Fibroblast of villous mesenchyme (primary cell): ENCODE measurements around the gene DNAAF1. TPM values are rescaled to one million over a fixed set of nuclear protein-coding genes. Genes with fewer than 3 reads are reported as not detected.
"Not testable (repeated sequence)": the region's sequence is repeated elsewhere in the genome, so short reads cannot be mapped to it uniquely, and the experiment has no call there.

ENCODE experiments used
- DNase-seq: peaks from one replicate; pipeline ENCODE4 v3.0.0-alpha.2; 2010; ENCODE audit warnings: low read depth
- H3K4me3 ChIP-seq: 2 replicates; pipeline ENCODE4 v1.5.1; 2011; ENCODE audit warnings: low read depth, mild to moderate bottlenecking, low read length
- CTCF ChIP-seq: IDR thresholded peaks from 2 replicates; pipeline ENCODE4 v1.5.1; 2012; ENCODE audit warnings: low read depth, mild to moderate bottlenecking, low read length; ENCODE audit not compliant: insufficient read depth
- total RNA-seq: library from RNA; depleted of rRNA; stranded (reverse); fragments of >200 nt; gene quantifications from 2 replicates; pipeline ENCODE4 v1.2.3, GENCODE V29; 2012

The DNAAF1 gene
- total RNA-seq, 1 donor = not detected

DNA sequence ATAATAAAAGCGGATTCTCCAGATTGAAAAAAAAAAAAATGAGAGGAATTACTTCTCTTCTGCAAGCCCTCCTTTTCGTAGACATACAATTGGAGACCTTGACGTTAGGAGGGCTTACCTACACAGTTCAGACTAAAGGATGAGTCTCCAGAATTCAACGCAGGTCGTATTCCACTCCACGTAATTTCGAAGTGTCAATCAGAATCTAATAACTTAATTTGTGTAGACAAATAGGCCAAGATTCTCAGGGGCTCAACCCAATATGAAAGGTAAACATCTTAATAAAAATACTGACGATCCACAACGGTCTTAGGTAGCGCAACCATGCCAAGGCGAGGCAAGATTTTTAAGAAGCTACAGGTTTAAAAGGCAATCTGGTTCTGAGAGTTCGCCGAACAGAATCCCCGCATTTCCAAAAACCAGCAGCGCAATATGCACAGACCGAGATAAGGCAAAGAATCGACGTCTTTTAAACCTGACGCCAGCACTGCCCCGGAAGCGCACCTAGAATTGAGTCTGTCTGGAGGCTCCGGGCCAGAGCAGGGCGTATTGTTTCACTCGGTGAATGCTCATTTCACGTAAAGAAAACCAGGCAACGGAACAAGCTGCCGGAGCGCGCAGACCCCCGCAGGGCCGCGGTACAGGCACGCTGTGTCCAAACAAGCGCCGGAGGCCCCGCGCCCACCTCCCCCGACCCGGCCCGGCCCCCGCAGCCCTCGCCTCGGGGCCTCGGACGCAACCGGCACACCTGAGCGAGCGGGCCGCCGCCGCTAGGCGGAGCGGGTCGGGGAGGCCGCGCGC lies 29.0 kb upstream of the DNAAF1 start:
- peak; percentile 68 for DNase-seq
- H3K4me3 ChIP-seq = peak overlapping the region; percentile 98
- TF ChIP-seq CTCF = no peak

DNA sequence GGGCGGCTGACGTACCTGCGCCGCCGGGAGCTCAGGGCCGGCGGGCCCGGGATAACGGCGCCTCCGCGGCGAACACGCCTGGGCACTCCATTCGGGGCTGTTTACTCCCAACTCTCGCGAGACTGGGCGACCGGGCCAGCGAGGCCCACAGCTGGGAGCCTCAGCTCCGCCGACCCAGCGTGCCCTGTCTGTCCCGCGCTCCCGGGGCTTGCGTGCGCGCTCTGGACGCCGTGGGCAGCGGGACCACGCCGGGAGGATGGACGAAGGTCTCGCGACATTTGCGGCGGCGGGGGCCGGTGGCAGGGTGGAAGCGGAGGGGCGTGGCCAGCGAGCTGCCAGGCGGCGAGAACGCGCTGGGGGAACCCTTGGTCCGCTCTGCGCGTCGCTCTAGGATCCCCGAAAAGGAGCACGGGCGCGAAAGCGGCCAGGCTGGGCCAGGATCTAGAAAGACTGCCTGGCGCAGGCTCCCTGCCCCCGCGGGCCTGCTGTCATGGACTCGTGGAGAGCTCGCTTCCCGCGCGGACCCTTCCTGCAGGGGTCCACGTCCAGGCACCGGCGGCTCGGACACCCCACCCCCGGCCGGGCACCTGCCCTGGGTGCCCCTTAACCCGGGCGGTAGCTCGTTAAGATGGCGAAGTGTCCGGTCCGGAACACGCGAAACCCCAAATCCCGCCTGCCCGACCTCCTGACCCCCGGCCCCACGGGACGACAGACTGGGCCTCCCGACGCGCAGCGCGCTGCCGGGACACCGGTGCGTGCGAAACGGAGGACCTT lies 28.2 kb upstream of the DNAAF1 start, which contains the start of gene MBTPS1:
TSS of gene MBTPS1 (minus strand) at position 223 of the 774 bp plus-strand sequence. CDS start 15,159 bp downstream, outside the sequence.
- no peak for TF ChIP-seq CTCF
- H3K4me3 ChIP-seq = peak within 1 kb of the TSS; percentile 98
- DNase-seq = peak; percentile 98

DNA sequence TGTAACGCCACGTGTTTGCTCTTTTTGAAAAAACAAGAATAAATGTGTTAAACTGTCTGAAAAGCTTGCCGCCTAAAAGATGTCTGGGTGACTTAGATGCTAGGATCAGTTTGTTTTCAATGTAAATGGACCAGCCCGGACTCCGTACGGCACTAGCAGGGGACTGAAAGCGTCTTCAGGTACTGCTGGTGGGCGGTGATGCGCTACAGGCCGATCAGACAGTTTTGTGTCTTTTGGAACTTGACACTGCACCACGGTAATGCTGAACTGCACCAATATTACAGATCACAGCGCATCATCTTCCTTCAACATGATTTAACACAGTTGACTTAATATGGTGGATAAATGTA lies 27.6 kb upstream of the DNAAF1 start:
- H3K4me3 ChIP-seq = peak overlapping the region; percentile 98
- TF ChIP-seq CTCF = no peak
- DNase-seq = peak; percentile 51

- DNase-seq, H3K4me3 ChIP-seq: not testable (repeated sequence)
These were observed 26.8 kb upstream of the DNAAF1 start for GRCh38 chr16:84118315-84118714.

DNA sequence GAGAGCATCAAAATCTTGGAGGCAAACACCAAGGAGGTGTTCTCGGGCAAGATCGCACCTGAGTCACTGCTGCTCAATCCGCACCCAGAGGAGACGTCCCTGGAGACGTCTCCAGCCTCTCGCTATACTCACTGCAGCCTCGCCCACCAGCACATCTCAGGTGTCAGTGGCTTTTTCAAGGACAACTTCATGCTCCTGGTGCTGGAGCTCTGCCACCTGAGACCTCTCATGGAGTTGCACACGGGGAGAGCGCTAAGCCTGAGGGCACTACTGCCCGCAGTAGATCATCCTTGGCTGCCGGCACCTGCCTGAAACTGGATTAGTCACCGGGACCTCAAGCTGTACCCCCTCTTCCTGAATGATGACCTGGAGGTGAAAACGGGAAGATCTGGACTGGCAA lies 25.7 kb upstream of the DNAAF1 start:
- no peak overlapping the region for H3K4me3 ChIP-seq
- no peak for DNase-seq
- TF ChIP-seq CTCF = no peak

DNA sequence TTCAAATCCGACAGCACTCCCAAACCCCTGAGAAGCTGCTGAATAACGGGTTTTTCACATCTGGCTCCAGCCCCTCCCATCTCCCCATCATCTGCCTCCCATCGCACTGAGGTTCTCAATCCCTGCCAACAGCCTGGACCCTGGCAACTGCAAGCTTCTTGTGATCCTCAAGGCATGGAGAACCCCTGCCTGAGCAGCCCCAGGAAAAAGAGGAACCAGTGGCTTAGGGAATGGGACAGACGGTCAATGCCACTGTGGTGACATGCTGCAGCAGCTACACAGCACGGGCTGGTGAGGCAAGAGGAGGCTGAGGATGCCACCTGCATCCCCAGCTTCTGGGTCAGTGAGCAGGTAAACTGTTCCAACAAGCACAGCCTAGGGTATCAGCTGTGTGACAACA lies 25.1 kb upstream of the DNAAF1 start:
- no peak for TF ChIP-seq CTCF
- H3K4me3 ChIP-seq = no peak overlapping the region
- DNase-seq = no peak

DNA sequence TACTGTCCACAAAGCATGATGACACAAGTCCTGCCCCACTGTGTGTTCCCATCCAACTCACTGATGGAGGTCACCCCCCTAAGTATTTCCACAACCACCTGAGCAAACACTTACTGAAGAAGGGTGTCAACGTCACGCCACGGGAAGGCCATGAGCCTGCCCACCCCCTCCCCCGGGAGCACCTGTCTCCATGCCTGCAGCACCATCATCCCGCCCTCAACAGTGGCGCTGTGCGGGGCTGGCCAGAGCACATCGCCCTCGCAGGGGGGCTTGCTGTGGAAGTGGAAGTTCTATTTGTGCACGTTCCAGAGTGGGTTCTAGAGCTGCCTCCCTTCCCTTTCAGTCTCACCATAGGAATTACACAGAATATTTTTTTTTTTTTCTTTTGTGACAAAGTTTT lies 24.1 kb upstream of the DNAAF1 start:
- DNase-seq = no peak
- no peak overlapping the region for H3K4me3 ChIP-seq
- no peak for TF ChIP-seq CTCF
